CD4-positive, alpha-beta T cell treated with Interleukin-6 for 4 hours (primary cell): ENCODE measurements around the gene ECT2L.

ENCODE experiments used
- DNase-seq: peaks from one replicate; pipeline ENCODE4 v3.0.0-alpha.2; 2020; ENCODE audit warnings: mixed read lengths

Gene ECT2L

GRCh38 chr6:138948004-138948403 is 152.1 kb downstream of the ECT2L start:
- no peak for DNase-seq

- DNase-seq, result no peak
Observed at GRCh38 chr6:138948546-138949179, 152.8 kb downstream of the ECT2L start.

GRCh38 chr6:138953451-138953850 is 157.6 kb downstream of the ECT2L start:
- no peak for DNase-seq
